Fibroblast of lung (primary cell): ENCODE results near the gene NKG7. TPM values are rescaled to one million over a fixed set of nuclear protein-coding genes. Genes with fewer than 3 reads are reported as not detected.

ENCODE experiments used
- DNase-seq, 2 donors: peaks; one replicate each; pipeline versions ENCODE4 v3.0.0 to v3.0.0-alpha.2; 2010; ENCODE audit warnings: low read depth in 2 of 2
- H2AFZ ChIP-seq: 2 replicates; pipeline ENCODE4 v1.5.1; 2012; ENCODE audit warnings: low read length, control low read depth, inconsistent platforms
- H3K27ac ChIP-seq: 2 replicates; pipeline ENCODE4 v1.5.1; 2011; ENCODE audit warnings: low read length, control low read depth; ENCODE audit not compliant: insufficient read depth
- H3K27me3 ChIP-seq: 2 replicates; pipeline ENCODE4 v1.5.1; 2011; ENCODE audit warnings: mild to moderate bottlenecking, low read length; ENCODE audit not compliant: control insufficient read depth, insufficient read depth
- H3K36me3 ChIP-seq: 2 replicates; pipeline ENCODE4 v1.5.1; 2011; ENCODE audit warnings: low read length; ENCODE audit not compliant: control insufficient read depth, insufficient read depth
- H3K4me1 ChIP-seq: 2 replicates; pipeline ENCODE4 v1.5.1; 2011; ENCODE audit warnings: low read length; ENCODE audit not compliant: control insufficient read depth, insufficient read depth; ENCODE audit errors: extremely low read depth
- H3K4me2 ChIP-seq: 2 replicates; pipeline ENCODE4 v1.5.1; 2011; ENCODE audit warnings: low read length, control low read depth; ENCODE audit not compliant: insufficient read depth; ENCODE audit errors: extremely low read depth
- H3K4me3 ChIP-seq, 4 experiments: fragments of 200-600 bp in 1 of 4; sonication (generic) in 1 of 4; replicated peaks in 1 of 4; 2 replicates each; pipeline ENCODE4 v1.5.1; 2011 to 2016; ENCODE audit warnings: low read length in 4 of 4, low read depth in 3 of 4, mild to moderate bottlenecking in 3 of 4, control low read depth in 2 of 4, inconsistent platforms in 1 of 4, mixed read lengths in 1 of 4; ENCODE audit not compliant: insufficient read depth in 1 of 4; ENCODE audit errors: control extremely low read depth in 1 of 4
- H3K79me2 ChIP-seq: 2 replicates; pipeline ENCODE4 v1.5.1; 2012; ENCODE audit warnings: mild to moderate bottlenecking, low read length, inconsistent platforms; ENCODE audit not compliant: control insufficient read depth, insufficient read depth
- H3K9ac ChIP-seq: 2 replicates; pipeline ENCODE4 v1.5.1; 2011; ENCODE audit warnings: mild to moderate bottlenecking, low read length, control low read depth; ENCODE audit not compliant: insufficient read depth
- H3K9me3 ChIP-seq: 2 replicates; pipeline ENCODE4 v1.5.1; 2012; ENCODE audit warnings: low read depth, low read length; ENCODE audit not compliant: control insufficient read depth, insufficient read depth
- H4K20me1 ChIP-seq: 2 replicates; pipeline ENCODE4 v1.5.1; 2011; ENCODE audit warnings: low read length; ENCODE audit not compliant: control insufficient read depth, insufficient read depth; ENCODE audit errors: extremely low read depth
- CTCF ChIP-seq, 2 donors: IDR thresholded peaks in 1 of 2; conservative IDR thresholded peaks in 1 of 2; 1 replicate in 1 of 2; 2 replicates in 1 of 2; pipeline ENCODE4 v1.5.1; 2011 to 2012; ENCODE audit warnings: low read length in 2 of 2, control low read depth in 1 of 2, inconsistent platforms in 1 of 2, low read depth in 1 of 2, mild to moderate bottlenecking in 1 of 2
- EZH2 ChIP-seq: IDR thresholded peaks from 2 replicates; pipeline ENCODE4 v1.5.1; 2012; ENCODE audit warnings: low read length, control low read depth, mild to moderate bottlenecking; ENCODE audit errors: missing control alignments
- polyA plus RNA-seq, 2 donors: library from polyadenylated mRNA; depleted of rRNA in 1 of 2; stranded (reverse) in 1 of 2; unstranded in 1 of 2; fragments of >200 nt; gene quantifications; 2 replicates each; pipeline ENCODE4 v1.2.1, GENCODE V29; 2011 to 2012; ENCODE audit warnings: missing spikeins in 1 of 2
- total RNA-seq: library from RNA; depleted of rRNA; stranded (reverse); fragments of >200 nt; gene quantifications from 2 replicates; pipeline ENCODE4 v1.2.1, GENCODE V29; 2014

The NKG7 gene
- total and polyA plus RNA-seq, 2 donors (not counting 1 experiment from before 2014, with no cell fraction given) = not detected

GRCh38 chr19:51375504-51376221 lies 3.2 kb upstream of the NKG7 start:
- TF ChIP-seq CTCF (conservative IDR thresholded peaks at IDR 0.05 in 1 of 2, IDR thresholded peaks at IDR 0.05 in 1 of 2; ENCODE audit: low read depth in 1 of 2, low read length in 2 of 2) = no peak
- TF ChIP-seq EZH2 = no peak
- no peak for DNase-seq
- Histone ChIP-seq H3K4me1 (no peaks in the 10 kb centered on the region), H3K36me3 (no peaks in the 10 kb centered on the region), H2AFZ (no peak overlapping the region), H3K27ac (no peak overlapping the region), H3K27me3 (no peaks in the 10 kb centered on the region), H3K9me3 (no peaks in the 10 kb centered on the region), H3K9ac (no peak overlapping the region), H3K4me3 (no peak overlapping the region), H3K4me2 (no peak overlapping the region), H4K20me1 (no peaks in the 10 kb centered on the region), H3K79me2 (no peaks in the 10 kb centered on the region)

- H3K4me2 ChIP-seq = no peak overlapping the region
- H3K79me2 ChIP-seq = no peaks in the 10 kb centered on the region
- H4K20me1 ChIP-seq = no peaks in the 10 kb centered on the region
- no peak for DNase-seq
- no peak overlapping the region for H3K4me3 ChIP-seq
- H3K9ac ChIP-seq = no peak overlapping the region
- no peak overlapping the region for H3K27ac ChIP-seq
- no peaks in the 10 kb centered on the region for H3K36me3 ChIP-seq
- no peak overlapping the region for H2AFZ ChIP-seq
- H3K4me1 ChIP-seq = peaks cover 3% of the 10 kb centered on the region
- TF ChIP-seq EZH2 = no peak
- TF ChIP-seq CTCF (conservative IDR thresholded peaks at IDR 0.05 in 1 of 2, IDR thresholded peaks at IDR 0.05 in 1 of 2; ENCODE audit: low read depth in 1 of 2, low read length in 2 of 2) = no peak
- no peaks in the 10 kb centered on the region for H3K27me3 ChIP-seq
- no peaks in the 10 kb centered on the region for H3K9me3 ChIP-seq
Observed at GRCh38 chr19:51372021-51372648, 319 bp downstream of the NKG7 start.

GRCh38 chr19:51371186-51371690 lies 1.2 kb downstream of the NKG7 start:
- no peak overlapping the region for H3K4me3 ChIP-seq
- H3K27me3 ChIP-seq = no peaks in the 10 kb centered on the region
- H3K9me3 ChIP-seq = no peaks in the 10 kb centered on the region
- TF ChIP-seq CTCF (conservative IDR thresholded peaks at IDR 0.05 in 1 of 2, IDR thresholded peaks at IDR 0.05 in 1 of 2; ENCODE audit: low read depth in 1 of 2, low read length in 2 of 2) (no peak), EZH2 (no peak)
- H3K27ac ChIP-seq = no peak overlapping the region
- no peak overlapping the region for H2AFZ ChIP-seq
- no peaks in the 10 kb centered on the region for H4K20me1 ChIP-seq
- no peaks in the 10 kb centered on the region for H3K79me2 ChIP-seq
- H3K36me3 ChIP-seq = no peaks in the 10 kb centered on the region
- no peak overlapping the region for H3K4me2 ChIP-seq
- DNase-seq = no peak
- H3K4me1 ChIP-seq = peaks cover 3% of the 10 kb centered on the region
- H3K9ac ChIP-seq = no peak overlapping the region
